Activated T-cell treated with anti-CD3 and anti-CD28 coated beads, Interleukin-2, amount 50 U/mL, for 4 hours (primary cell): Measurements from ENCODE around the gene PIWIL1. TPM values are rescaled to one million over a fixed set of nuclear protein-coding genes. Genes with fewer than 3 reads are reported as not detected.

ENCODE experiments used
- ATAC-seq, 2 donors: fragments of 200-7000 bp; cut with Tn5 transposase; one replicate each; pipeline ENCODE4 v1.10.0; 2021
- DNase-seq: peaks from one replicate; pipeline ENCODE4 v3.0.0-alpha.2; 2020
- H3K27me3 Mint-ChIP-seq: one replicate; pipeline ENCODE4 v1.8.0; 2021; ENCODE audit warnings: low read depth, mixed read lengths
- H3K36me3 Mint-ChIP-seq: one replicate; pipeline ENCODE4 v1.8.0; 2022; ENCODE audit warnings: mixed read lengths; ENCODE audit not compliant: insufficient read depth
- H3K4me1 Mint-ChIP-seq: one replicate; pipeline ENCODE4 v1.8.0; 2021; ENCODE audit warnings: low read depth, mixed read lengths
- H3K4me3 Mint-ChIP-seq: one replicate; pipeline ENCODE4 v1.8.0; 2021; ENCODE audit warnings: mild to moderate bottlenecking, moderate library complexity, mixed read lengths
- H3K9me3 Mint-ChIP-seq: one replicate; pipeline ENCODE4 v1.8.0; 2021; ENCODE audit warnings: mixed read lengths
- total RNA-seq, 3 donors: library from RNA; stranded (reverse); gene quantifications; one replicate each; pipeline ENCODE4 v1.2.1, GENCODE V29; 2021

The PIWIL1 gene
- total RNA-seq, 3 donors from 2014 or later, result not detected

- ATAC-seq, result no peak
- peaks cover 3% of the 10 kb centered on the region for H3K9me3 Mint-ChIP-seq
- peaks cover 12% of the 10 kb centered on the region for H3K27me3 Mint-ChIP-seq
- DNase-seq, result no peak
- H3K4me3 Mint-ChIP-seq, result no peak overlapping the region
- no peaks in the 10 kb centered on the region for H3K4me1 Mint-ChIP-seq
- H3K36me3 Mint-ChIP-seq, result no peaks in the 10 kb centered on the region
Measured at GRCh38 chr12:130347588-130347987, 9.9 kb downstream of the PIWIL1 start.

GRCh38 chr12:130350715-130351114, 13.0 kb downstream of the PIWIL1 start:
- Mint-ChIP-seq H3K27me3 (peaks cover 12% of the 10 kb centered on the region), H3K9me3 (peaks cover 3% of the 10 kb centered on the region), H3K4me3 (no peak overlapping the region), H3K36me3 (no peaks in the 10 kb centered on the region), H3K4me1 (no peaks in the 10 kb centered on the region)
- ATAC-seq, result no peak
- DNase-seq, result no peak

- no peaks in the 10 kb centered on the region for H3K4me1 Mint-ChIP-seq
- no peak overlapping the region for H3K4me3 Mint-ChIP-seq
- H3K36me3 Mint-ChIP-seq, result no peaks in the 10 kb centered on the region
- DNase-seq (no peak), ATAC-seq (no peak)
- H3K9me3 Mint-ChIP-seq, result peaks cover 3% of the 10 kb centered on the region
- peaks cover 12% of the 10 kb centered on the region for H3K27me3 Mint-ChIP-seq
Measured at GRCh38 chr12:130351326-130351725, 13.6 kb downstream of the PIWIL1 start.

- Mint-ChIP-seq H3K4me3 (no peak overlapping the region), H3K27me3 (peaks cover 12% of the 10 kb centered on the region), H3K4me1 (no peaks in the 10 kb centered on the region), H3K9me3 (peaks cover 3% of the 10 kb centered on the region), H3K36me3 (no peaks in the 10 kb centered on the region)
- DNase-seq, result no peak
- no peak for ATAC-seq
Measured at GRCh38 chr12:130353081-130353480, 15.4 kb downstream of the PIWIL1 start.

- Mint-ChIP-seq H3K4me1 (no peaks in the 10 kb centered on the region), H3K9me3 (peaks cover 3% of the 10 kb centered on the region), H3K36me3 (no peaks in the 10 kb centered on the region), H3K4me3 (no peak overlapping the region), H3K27me3 (peaks cover 19% of the 10 kb centered on the region)
- ATAC-seq (no peak), DNase-seq (no peak)
Measured at GRCh38 chr12:130354407-130354806, 16.7 kb downstream of the PIWIL1 start.

GRCh38 chr12:130356222-130356621, 18.5 kb downstream of the PIWIL1 start:
- Mint-ChIP-seq H3K9me3 (peaks cover 3% of the 10 kb centered on the region), H3K27me3 (peaks cover 17% of the 10 kb centered on the region), H3K4me1 (no peaks in the 10 kb centered on the region), H3K36me3 (no peaks in the 10 kb centered on the region), H3K4me3 (no peak overlapping the region)
- DNase-seq, result no peak
- no peak for ATAC-seq

GRCh38 chr12:130357241-130357640, 19.6 kb downstream of the PIWIL1 start:
- Mint-ChIP-seq H3K4me3 (no peak overlapping the region), H3K9me3 (no peaks in the 10 kb centered on the region), H3K36me3 (no peaks in the 10 kb centered on the region), H3K4me1 (no peaks in the 10 kb centered on the region), H3K27me3 (peaks cover 8% of the 10 kb centered on the region)
- ATAC-seq (no peak), DNase-seq (no peak)

- Mint-ChIP-seq H3K4me3 (no peak overlapping the region), H3K27me3 (peaks cover 8% of the 10 kb centered on the region), H3K4me1 (no peaks in the 10 kb centered on the region), H3K9me3 (no peaks in the 10 kb centered on the region), H3K36me3 (no peaks in the 10 kb centered on the region)
- ATAC-seq (no peak), DNase-seq (no peak)
Measured at GRCh38 chr12:130357729-130358330, 20.1 kb downstream of the PIWIL1 start.

GRCh38 chr12:130362060-130362459, 24.4 kb downstream of the PIWIL1 start:
- no peaks in the 10 kb centered on the region for H3K4me1 Mint-ChIP-seq
- ATAC-seq (no peak), DNase-seq (no peak)
- no peaks in the 10 kb centered on the region for H3K9me3 Mint-ChIP-seq
- H3K27me3 Mint-ChIP-seq, result peaks cover 12% of the 10 kb centered on the region
- no peak overlapping the region for H3K4me3 Mint-ChIP-seq
- no peaks in the 10 kb centered on the region for H3K36me3 Mint-ChIP-seq

- no peaks in the 10 kb centered on the region for H3K9me3 Mint-ChIP-seq
- H3K36me3 Mint-ChIP-seq, result no peaks in the 10 kb centered on the region
- H3K4me3 Mint-ChIP-seq, result no peak overlapping the region
- no peak for ATAC-seq
- no peak for DNase-seq
- H3K4me1 Mint-ChIP-seq, result no peaks in the 10 kb centered on the region
- H3K27me3 Mint-ChIP-seq, result peaks cover 7% of the 10 kb centered on the region
Measured at GRCh38 chr12:130364578-130364977, 26.9 kb downstream of the PIWIL1 start.

- ATAC-seq (no peak), DNase-seq (no peak)
- H3K36me3 Mint-ChIP-seq, result no peaks in the 10 kb centered on the region
- H3K4me1 Mint-ChIP-seq, result no peaks in the 10 kb centered on the region
- no peak overlapping the region for H3K4me3 Mint-ChIP-seq
- peaks cover 7% of the 10 kb centered on the region for H3K27me3 Mint-ChIP-seq
- no peaks in the 10 kb centered on the region for H3K9me3 Mint-ChIP-seq
Measured at GRCh38 chr12:130366159-130366558, 28.5 kb downstream of the PIWIL1 start.

GRCh38 chr12:130367003-130367402, 29.3 kb downstream of the PIWIL1 start:
- Mint-ChIP-seq H3K4me1 (no peaks in the 10 kb centered on the region), H3K36me3 (no peaks in the 10 kb centered on the region), H3K9me3 (no peaks in the 10 kb centered on the region), H3K4me3 (no peak overlapping the region), H3K27me3 (peaks cover 7% of the 10 kb centered on the region)
- ATAC-seq, result no peak
- DNase-seq, result no peak

- Mint-ChIP-seq H3K4me3 (no peak overlapping the region), H3K27me3 (peaks cover 7% of the 10 kb centered on the region), H3K9me3 (no peaks in the 10 kb centered on the region), H3K36me3 (no peaks in the 10 kb centered on the region), H3K4me1 (no peaks in the 10 kb centered on the region)
- DNase-seq (no peak), ATAC-seq (no peak)
Measured at GRCh38 chr12:130367523-130367922, 29.8 kb downstream of the PIWIL1 start.

GRCh38 chr12:130369816-130370215, 32.1 kb downstream of the PIWIL1 start:
- DNase-seq (no peak), ATAC-seq (no peak)
- no peaks in the 10 kb centered on the region for H3K9me3 Mint-ChIP-seq
- no peaks in the 10 kb centered on the region for H3K36me3 Mint-ChIP-seq
- H3K4me1 Mint-ChIP-seq, result no peaks in the 10 kb centered on the region
- H3K27me3 Mint-ChIP-seq, result peaks cover 5% of the 10 kb centered on the region
- H3K4me3 Mint-ChIP-seq, result no peak overlapping the region

GRCh38 chr12:130371296-130371695, 33.6 kb downstream of the PIWIL1 start:
- H3K27me3 Mint-ChIP-seq, result peaks cover 7% of the 10 kb centered on the region
- no peaks in the 10 kb centered on the region for H3K9me3 Mint-ChIP-seq
- no peaks in the 10 kb centered on the region for H3K4me1 Mint-ChIP-seq
- ATAC-seq (no peak), DNase-seq (no peak)
- H3K4me3 Mint-ChIP-seq, result no peak overlapping the region
- no peaks in the 10 kb centered on the region for H3K36me3 Mint-ChIP-seq

- no peaks in the 10 kb centered on the region for H3K36me3 Mint-ChIP-seq
- ATAC-seq (no peak), DNase-seq (no peak)
- peaks cover 10% of the 10 kb centered on the region for H3K27me3 Mint-ChIP-seq
- H3K4me3 Mint-ChIP-seq, result no peak overlapping the region
- H3K4me1 Mint-ChIP-seq, result no peaks in the 10 kb centered on the region
- no peaks in the 10 kb centered on the region for H3K9me3 Mint-ChIP-seq
Measured at GRCh38 chr12:130372936-130373335, 35.2 kb downstream of the PIWIL1 start.
